ENCODE results near the gene KLK8.

KLK8 gene

DNA sequence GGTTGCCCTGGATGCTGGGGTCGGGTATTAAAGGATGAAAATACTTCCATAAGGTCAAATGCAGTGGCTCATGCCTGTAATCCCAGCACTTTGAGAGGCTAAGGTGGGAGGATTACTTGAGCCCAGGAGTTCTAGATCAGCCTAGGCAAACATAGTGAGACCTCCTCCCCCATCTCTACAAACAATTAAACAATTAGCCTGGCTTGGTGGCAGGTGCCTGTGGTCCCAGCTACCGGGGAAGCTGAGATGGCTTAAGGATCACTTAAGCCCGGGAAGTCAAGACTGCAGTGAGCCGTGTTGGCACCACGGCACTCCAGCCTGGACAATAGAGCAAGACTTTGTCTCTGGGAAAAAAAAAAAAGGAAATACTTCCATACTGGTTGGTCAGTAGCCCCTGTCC, 23.5 kb upstream of the KLK8 start:
- Histone ChIP-seq H3K18ac (ENCODE audit: low read length) (peak overlapping the region; percentile 53), H3K9ac (ENCODE audit: low read depth, low read length, poor library complexity) (no peak overlapping the region)
- no CpG with 5 or more reads among the region's 5 CpGs for WGBS, 2 donors (ENCODE audit: extremely low coverage in 2 of 2, insufficient read length in 2 of 2, insufficient replicate concordance in 1 of 2)

DNA sequence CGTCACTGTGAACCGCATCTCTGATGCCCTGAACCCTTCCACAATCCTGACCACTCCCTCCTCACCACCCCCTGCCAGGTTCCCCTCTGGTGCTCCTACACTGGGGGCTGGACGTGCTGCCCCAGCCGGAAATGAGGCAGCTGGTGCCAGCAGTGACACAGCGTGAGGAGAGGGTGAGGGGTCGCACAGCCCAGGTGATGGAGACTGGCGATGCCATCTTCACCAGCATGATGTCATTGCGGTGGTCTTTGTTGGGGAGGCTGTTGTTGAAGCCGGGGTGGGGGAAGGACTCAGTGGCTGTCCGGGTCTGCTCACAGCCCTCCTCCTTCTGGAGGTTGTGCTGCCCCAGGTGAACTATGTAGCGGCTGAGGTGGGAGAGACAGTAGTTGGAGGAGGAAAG, 22.5 kb upstream of the KLK8 start:
- Histone ChIP-seq H2AFZ (ENCODE audit: low read length) (no peak overlapping the region), H3K4ac (ENCODE audit: low read length) (no peak overlapping the region), H3K23ac (ENCODE audit: low read depth, low read length, poor library complexity) (peak overlapping the region; percentile 11), H3K79me1 (ENCODE audit: low read depth, low read length) (peaks cover 4% of the 10 kb centered on the region), H2AK5ac (ENCODE audit: low read depth, low read length) (peak overlapping the region; percentile 41), H3K9me3 (replicated peaks in 1 of 2; ENCODE audit: control insufficient read depth in 2 of 2, insufficient read depth in 1 of 2, low read depth in 1 of 2, low read length in 2 of 2) (peaks cover 0 to 2% of the 10 kb centered on the region in 2 donors), H2BK15ac (ENCODE audit: low read length) (no peak overlapping the region), H3K9ac (ENCODE audit: low read depth, low read length, poor library complexity) (no peak overlapping the region), H4K8ac (ENCODE audit: low read depth, low read length) (no peak overlapping the region), H2BK120ac (ENCODE audit: low read depth, low read length) (no peak overlapping the region), H2BK5ac (ENCODE audit: low read length) (no peak overlapping the region), H3K36me3 (replicated peaks in 1 of 2; ENCODE audit: control insufficient read depth in 2 of 2, insufficient read depth in 2 of 2, low read length in 2 of 2) (no peaks in the 10 kb centered on the region), H3K27me3 (ENCODE audit: control insufficient read depth in 3 of 3, insufficient read depth in 3 of 3, low read depth in 1 of 3, low read length in 3 of 3) (peaks cover 6 to 72% (median 16%) of the 10 kb centered on the region in 3 experiments), H3K14ac (ENCODE audit: low read length) (no peak overlapping the region), H2BK12ac (ENCODE audit: low read length) (no peak overlapping the region), H3K4me2 (ENCODE audit: insufficient read depth, low read length, poor library complexity, severe bottlenecking) (no peak overlapping the region), H3K4me3 (ENCODE audit: low read length in 2 of 2) (no peak overlapping the region), H3K18ac (ENCODE audit: low read length) (peak overlapping the region; percentile 15), H4K91ac (ENCODE audit: low read depth, low read length, poor library complexity) (no peak overlapping the region), H3K27ac (replicated peaks; ENCODE audit: low read length) (no peak overlapping the region), H3K4me1 (ENCODE audit: control insufficient read depth in 2 of 2, insufficient read depth in 1 of 2, low read depth in 1 of 2, low read length in 2 of 2) (peaks cover 0 to 18% of the 10 kb centered on the region in 2 donors)
- DNase-seq (ENCODE audit: low spot score), result no peak
- whole genome bisulfite sequencing, 2 donors (ENCODE audit: extremely low coverage in 2 of 2, insufficient read length in 2 of 2, insufficient replicate concordance in 1 of 2), result no CpG with 5 or more reads among the region's 11 CpGs

More for the DNA sequence above, 23.5 kb upstream of the KLK8 start:
- no peaks in the 10 kb centered on the region for H3K9me3 ChIP-seq (replicated peaks in 1 of 2; ENCODE audit: control insufficient read depth in 2 of 2, insufficient read depth in 1 of 2, low read depth in 1 of 2, low read length in 2 of 2)
- no peak overlapping the region for H3K27ac ChIP-seq (replicated peaks; ENCODE audit: low read length)
- no peak overlapping the region for H2BK5ac ChIP-seq (ENCODE audit: low read length)
- peaks cover 0 to 16% of the 10 kb centered on the region in 2 donors for H3K4me1 ChIP-seq (ENCODE audit: control insufficient read depth in 2 of 2, insufficient read depth in 1 of 2, low read depth in 1 of 2, low read length in 2 of 2)
- peaks cover 0 to 63% (median 6%) of the 10 kb centered on the region in 3 experiments for H3K27me3 ChIP-seq (ENCODE audit: control insufficient read depth in 3 of 3, insufficient read depth in 3 of 3, low read depth in 1 of 3, low read length in 3 of 3)
- H2AK5ac ChIP-seq (ENCODE audit: low read depth, low read length), result no peak overlapping the region
- H2AFZ ChIP-seq (ENCODE audit: low read length), result no peak overlapping the region
- no peak overlapping the region for H3K4me3 ChIP-seq (ENCODE audit: low read length in 2 of 2)
- H4K91ac ChIP-seq (ENCODE audit: low read depth, low read length, poor library complexity), result no peak overlapping the region
- H4K8ac ChIP-seq (ENCODE audit: low read depth, low read length), result no peak overlapping the region
- no peak overlapping the region for H3K4me2 ChIP-seq (ENCODE audit: insufficient read depth, low read length, poor library complexity, severe bottlenecking)
- no peak for DNase-seq (ENCODE audit: low spot score)
- H3K23ac ChIP-seq (ENCODE audit: low read depth, low read length, poor library complexity), result no peak overlapping the region
- H3K36me3 ChIP-seq (replicated peaks in 1 of 2; ENCODE audit: control insufficient read depth in 2 of 2, insufficient read depth in 2 of 2, low read length in 2 of 2), result no peaks in the 10 kb centered on the region
- no peak overlapping the region for H2BK15ac ChIP-seq (ENCODE audit: low read length)
- H3K4ac ChIP-seq (ENCODE audit: low read length), result no peak overlapping the region
- no peak overlapping the region for H2BK120ac ChIP-seq (ENCODE audit: low read depth, low read length)
- H3K79me1 ChIP-seq (ENCODE audit: low read depth, low read length), result peaks cover 1% of the 10 kb centered on the region
- no peak overlapping the region for H2BK12ac ChIP-seq (ENCODE audit: low read length)
- no peak overlapping the region for H3K14ac ChIP-seq (ENCODE audit: low read length)

DNA sequence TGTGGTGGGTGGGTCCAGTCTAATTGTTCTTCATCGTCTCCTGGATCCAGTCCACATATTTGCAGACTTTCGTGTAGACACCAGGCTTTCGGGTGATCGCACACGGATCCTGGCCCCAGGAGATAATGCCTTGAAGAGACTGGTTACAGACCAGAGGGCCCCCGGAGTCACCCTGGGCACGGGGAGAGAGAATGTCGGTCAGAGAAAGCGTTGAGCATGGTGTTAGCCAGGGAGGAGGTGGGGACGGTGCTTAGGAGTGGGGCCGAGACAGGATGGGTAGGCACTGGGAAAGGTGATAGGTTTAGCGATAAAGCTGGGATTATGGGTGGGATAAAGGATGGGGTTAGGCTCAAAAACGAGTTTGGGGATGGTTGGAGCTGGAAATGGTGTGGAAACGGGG, 21.1 kb upstream of the KLK8 start:
- Histone ChIP-seq H3K9me3 (replicated peaks in 1 of 2; ENCODE audit: control insufficient read depth in 2 of 2, insufficient read depth in 1 of 2, low read depth in 1 of 2, low read length in 2 of 2) (peaks cover 0 to 2% of the 10 kb centered on the region in 2 donors), H3K23ac (ENCODE audit: low read depth, low read length, poor library complexity) (no peak overlapping the region), H3K4me3 (ENCODE audit: low read length in 2 of 2) (no peak overlapping the region), H3K36me3 (replicated peaks in 1 of 2; ENCODE audit: control insufficient read depth in 2 of 2, insufficient read depth in 2 of 2, low read length in 2 of 2) (no peaks in the 10 kb centered on the region), H3K4me2 (ENCODE audit: insufficient read depth, low read length, poor library complexity, severe bottlenecking) (no peak overlapping the region), H3K14ac (ENCODE audit: low read length) (peak overlapping the region; percentile 40), H2AK5ac (ENCODE audit: low read depth, low read length) (no peak overlapping the region), H2AFZ (ENCODE audit: low read length) (no peak overlapping the region), H3K79me1 (ENCODE audit: low read depth, low read length) (peaks cover 4% of the 10 kb centered on the region), H3K18ac (ENCODE audit: low read length) (peak overlapping the region; percentile 33), H2BK12ac (ENCODE audit: low read length) (no peak overlapping the region), H2BK15ac (ENCODE audit: low read length) (no peak overlapping the region), H2BK5ac (ENCODE audit: low read length) (no peak overlapping the region), H2BK120ac (ENCODE audit: low read depth, low read length) (peak overlapping the region; percentile 41), H3K27me3 (ENCODE audit: control insufficient read depth in 3 of 3, insufficient read depth in 3 of 3, low read depth in 1 of 3, low read length in 3 of 3) (peaks cover 9 to 81% (median 28%) of the 10 kb centered on the region in 3 experiments), H3K9ac (ENCODE audit: low read depth, low read length, poor library complexity) (no peak overlapping the region), H4K8ac (ENCODE audit: low read depth, low read length) (no peak overlapping the region), H3K4ac (ENCODE audit: low read length) (no peak overlapping the region), H4K91ac (ENCODE audit: low read depth, low read length, poor library complexity) (no peak overlapping the region), H3K4me1 (ENCODE audit: control insufficient read depth in 2 of 2, insufficient read depth in 1 of 2, low read depth in 1 of 2, low read length in 2 of 2) (peaks cover 0 to 18% of the 10 kb centered on the region in 2 donors), H3K27ac (replicated peaks; ENCODE audit: low read length) (no peak overlapping the region)
- WGBS, 2 donors (ENCODE audit: extremely low coverage in 2 of 2, insufficient read length in 2 of 2, insufficient replicate concordance in 1 of 2), result 100% methylated on average over 2 of the region's 14 CpGs; no CpG with 5 or more reads in 1 of the 2 donors
- DNase-seq (ENCODE audit: low spot score), result no peak

DNA sequence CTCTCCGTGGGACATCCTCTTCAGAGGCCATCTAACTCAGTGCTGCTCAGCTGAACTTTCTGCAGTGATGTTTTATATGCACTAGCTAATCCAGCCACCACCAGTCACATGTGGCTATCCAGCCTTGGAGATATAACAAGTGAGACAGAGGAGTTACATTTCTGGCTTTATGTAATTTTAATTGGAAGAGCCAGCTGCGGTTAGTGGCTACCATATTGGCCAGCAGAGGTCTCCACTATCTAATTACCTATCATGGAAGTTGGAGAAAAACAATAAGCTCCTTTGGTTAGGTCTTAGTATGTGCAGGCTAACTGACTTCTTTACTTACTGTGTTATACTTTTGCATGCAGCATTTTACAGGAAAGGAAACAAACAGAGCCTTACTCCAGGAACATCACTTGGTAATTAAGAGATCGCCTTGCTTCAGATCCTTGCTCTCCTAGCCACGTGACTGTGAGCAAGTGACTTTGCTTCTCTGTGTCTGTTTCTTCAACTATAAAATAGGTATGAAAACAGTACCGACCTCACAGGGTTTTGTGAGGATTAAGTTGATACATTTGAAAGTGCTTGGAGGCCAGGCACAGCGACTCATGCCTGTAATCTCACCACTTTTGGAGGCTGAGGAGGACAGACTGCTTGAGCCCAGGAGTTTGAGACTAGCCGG, 19.7 kb upstream of the KLK8 start:
- H3K23ac ChIP-seq (ENCODE audit: low read depth, low read length, poor library complexity), result no peak overlapping the region
- H2AK5ac ChIP-seq (ENCODE audit: low read depth, low read length), result no peak overlapping the region
- no peak overlapping the region for H2BK5ac ChIP-seq (ENCODE audit: low read length)
- no peak overlapping the region for H2AFZ ChIP-seq (ENCODE audit: low read length)
- H4K91ac ChIP-seq (ENCODE audit: low read depth, low read length, poor library complexity), result no peak overlapping the region
- no peak overlapping the region for H3K18ac ChIP-seq (ENCODE audit: low read length)
- no CpG with 5 or more reads among the region's 7 CpGs for WGBS, 2 donors (ENCODE audit: extremely low coverage in 2 of 2, insufficient read length in 2 of 2, insufficient replicate concordance in 1 of 2)
- no peak overlapping the region for H4K8ac ChIP-seq (ENCODE audit: low read depth, low read length)
- no peak overlapping the region for H3K14ac ChIP-seq (ENCODE audit: low read length)
- peaks cover 11 to 79% (median 40%) of the 10 kb centered on the region in 3 experiments for H3K27me3 ChIP-seq (ENCODE audit: control insufficient read depth in 3 of 3, insufficient read depth in 3 of 3, low read depth in 1 of 3, low read length in 3 of 3)
- H3K36me3 ChIP-seq (replicated peaks in 1 of 2; ENCODE audit: control insufficient read depth in 2 of 2, insufficient read depth in 2 of 2, low read length in 2 of 2), result no peaks in the 10 kb centered on the region
- no peak overlapping the region for H3K27ac ChIP-seq (replicated peaks; ENCODE audit: low read length)
- peaks cover 0 to 2% of the 10 kb centered on the region in 2 donors for H3K9me3 ChIP-seq (replicated peaks in 1 of 2; ENCODE audit: control insufficient read depth in 2 of 2, insufficient read depth in 1 of 2, low read depth in 1 of 2, low read length in 2 of 2)
- no peak overlapping the region for H2BK120ac ChIP-seq (ENCODE audit: low read depth, low read length)
- H2BK12ac ChIP-seq (ENCODE audit: low read length), result no peak overlapping the region
- DNase-seq (ENCODE audit: low spot score), result peak; percentile 38
- H3K9ac ChIP-seq (ENCODE audit: low read depth, low read length, poor library complexity), result no peak overlapping the region
- no peak overlapping the region for H2BK15ac ChIP-seq (ENCODE audit: low read length)
- no peak overlapping the region for H3K4me3 ChIP-seq (ENCODE audit: low read length in 2 of 2)
- peaks cover 0 to 16% of the 10 kb centered on the region in 2 donors for H3K4me1 ChIP-seq (ENCODE audit: control insufficient read depth in 2 of 2, insufficient read depth in 1 of 2, low read depth in 1 of 2, low read length in 2 of 2)
- no peak overlapping the region for H3K4me2 ChIP-seq (ENCODE audit: insufficient read depth, low read length, poor library complexity, severe bottlenecking)
- no peak overlapping the region for H3K4ac ChIP-seq (ENCODE audit: low read length)
- peaks cover 4% of the 10 kb centered on the region for H3K79me1 ChIP-seq (ENCODE audit: low read depth, low read length)
